ENCODE measurements around the gene TMBIM4.

The TMBIM4 gene

DNA sequence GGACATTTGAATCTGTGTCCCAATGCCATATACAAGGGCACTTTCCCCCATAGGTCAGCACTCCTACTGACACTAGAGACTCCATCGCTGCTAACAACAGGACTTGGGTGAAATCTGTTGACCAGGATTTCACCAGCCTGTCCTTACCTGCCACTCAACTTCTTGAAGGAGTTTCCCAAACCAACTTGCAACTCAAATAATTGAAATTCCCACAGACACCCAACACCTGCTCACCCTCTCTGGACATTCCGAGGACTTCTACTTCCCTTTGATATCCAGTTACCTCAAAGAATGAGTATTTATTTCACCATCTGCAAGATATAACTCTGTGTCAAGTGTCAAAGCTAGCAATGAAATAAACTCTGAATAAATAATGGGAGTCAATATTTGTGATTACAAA is 83.8 kb downstream of the TMBIM4 start:
- no peak for DNase-seq

Data from stimulated activated CD4-positive, alpha-beta T cell treated with anti-CD3 and anti-CD28 coated beads, Interleukin-2, amount 100 ng/mL, for 24 hours (primary cell).